NCI-H226 (cell line): ENCODE data around the gene MMS19.
A peak's percentile ranks its signal among the peaks of the same experiment; 100 is the strongest.
"Not testable (repeated sequence)": the region's sequence is repeated elsewhere in the genome, so short reads cannot be mapped to it uniquely, and the experiment has no call there.

Source experiments
- DNase-seq: peaks from one replicate; pipeline ENCODE4 v3.0.0-alpha.2; 2015

Gene MMS19

GRCh38 chr10:97498076-97498840 is at the start of gene MMS19:
TSS of gene MMS19 (minus strand) at chr10:97498422. CDS start at chr10:97498384, 38 bp downstream.
- peak; percentile 95 for DNase-seq

- no peak for DNase-seq
These were observed 49.7 kb upstream of the MMS19 start for GRCh38 chr10:97547962-97548361.

- DNase-seq: no peak
These were observed 49.0 kb upstream of the MMS19 start for GRCh38 chr10:97547271-97547600.

GRCh38 chr10:97546456-97547270 is 48.4 kb upstream of the MMS19 start:
- no peak for DNase-seq

- DNase-seq: peak; percentile 97
These were observed 44.9 kb upstream of the MMS19 start for GRCh38 chr10:97543025-97543546.

- DNase-seq: peak; percentile 96
These were observed 44.2 kb upstream of the MMS19 start for GRCh38 chr10:97542169-97543024.

GRCh38 chr10:97540669-97541500 is 42.7 kb upstream of the MMS19 start:
- peak; percentile 91 for DNase-seq

- peak; percentile 97 for DNase-seq
These were observed 41.4 kb upstream of the MMS19 start for GRCh38 chr10:97539523-97540200.

GRCh38 chr10:97538839-97539238 is 40.6 kb upstream of the MMS19 start:
- no peak for DNase-seq

GRCh38 chr10:97538411-97538810 is 40.2 kb upstream of the MMS19 start:
- peak; percentile 52 for DNase-seq

- no peak for DNase-seq
These were observed 39.1 kb upstream of the MMS19 start for GRCh38 chr10:97537186-97537869.

- no peak for DNase-seq
These were observed 36.6 kb upstream of the MMS19 start for GRCh38 chr10:97534746-97535367.

GRCh38 chr10:97533888-97534287 is 35.7 kb upstream of the MMS19 start:
- DNase-seq: no peak

GRCh38 chr10:97532935-97533671 is 34.9 kb upstream of the MMS19 start:
- peak; percentile 70 for DNase-seq

- peak; percentile 60 for DNase-seq
These were observed 33.3 kb upstream of the MMS19 start for GRCh38 chr10:97531401-97531986.

- DNase-seq: no peak
These were observed 31.7 kb upstream of the MMS19 start for GRCh38 chr10:97529685-97530465.

- not testable (repeated sequence) for DNase-seq
These were observed 30.7 kb upstream of the MMS19 start for GRCh38 chr10:97528876-97529275.

- no peak for DNase-seq
These were observed 27.5 kb upstream of the MMS19 start for GRCh38 chr10:97525683-97526110.
